ENCODE data around the gene EIF5AL1.

DNA sequence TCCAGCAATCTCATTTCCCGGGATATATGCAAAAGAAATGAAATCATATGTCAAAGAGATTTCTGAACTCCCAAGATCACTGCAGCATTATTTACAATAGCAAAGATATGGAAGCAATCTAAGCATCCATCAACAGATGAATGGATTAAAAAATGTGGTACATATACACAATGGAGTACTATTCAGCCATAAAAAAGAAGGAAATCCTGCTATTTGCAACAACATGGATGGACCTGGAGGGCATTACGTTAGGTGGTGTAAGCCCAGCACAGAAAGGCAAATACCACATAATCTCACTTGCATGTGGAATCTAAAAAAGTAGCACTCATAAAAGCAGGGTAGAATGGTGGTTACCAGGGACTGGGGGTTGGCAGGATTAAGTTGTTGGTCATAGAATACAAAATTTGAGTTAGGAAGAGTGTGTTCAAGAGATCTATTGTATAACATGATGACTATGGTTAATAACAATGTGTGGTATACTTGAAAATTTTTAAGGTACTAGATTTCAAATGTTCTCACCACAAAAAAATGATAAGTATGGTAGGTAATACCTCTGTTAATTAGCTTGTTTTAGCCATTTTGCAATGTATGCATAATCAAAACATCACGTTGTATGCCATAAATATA lies 32.9 kb upstream of the EIF5AL1 start:
- TF ChIP-seq, protein P1, sequence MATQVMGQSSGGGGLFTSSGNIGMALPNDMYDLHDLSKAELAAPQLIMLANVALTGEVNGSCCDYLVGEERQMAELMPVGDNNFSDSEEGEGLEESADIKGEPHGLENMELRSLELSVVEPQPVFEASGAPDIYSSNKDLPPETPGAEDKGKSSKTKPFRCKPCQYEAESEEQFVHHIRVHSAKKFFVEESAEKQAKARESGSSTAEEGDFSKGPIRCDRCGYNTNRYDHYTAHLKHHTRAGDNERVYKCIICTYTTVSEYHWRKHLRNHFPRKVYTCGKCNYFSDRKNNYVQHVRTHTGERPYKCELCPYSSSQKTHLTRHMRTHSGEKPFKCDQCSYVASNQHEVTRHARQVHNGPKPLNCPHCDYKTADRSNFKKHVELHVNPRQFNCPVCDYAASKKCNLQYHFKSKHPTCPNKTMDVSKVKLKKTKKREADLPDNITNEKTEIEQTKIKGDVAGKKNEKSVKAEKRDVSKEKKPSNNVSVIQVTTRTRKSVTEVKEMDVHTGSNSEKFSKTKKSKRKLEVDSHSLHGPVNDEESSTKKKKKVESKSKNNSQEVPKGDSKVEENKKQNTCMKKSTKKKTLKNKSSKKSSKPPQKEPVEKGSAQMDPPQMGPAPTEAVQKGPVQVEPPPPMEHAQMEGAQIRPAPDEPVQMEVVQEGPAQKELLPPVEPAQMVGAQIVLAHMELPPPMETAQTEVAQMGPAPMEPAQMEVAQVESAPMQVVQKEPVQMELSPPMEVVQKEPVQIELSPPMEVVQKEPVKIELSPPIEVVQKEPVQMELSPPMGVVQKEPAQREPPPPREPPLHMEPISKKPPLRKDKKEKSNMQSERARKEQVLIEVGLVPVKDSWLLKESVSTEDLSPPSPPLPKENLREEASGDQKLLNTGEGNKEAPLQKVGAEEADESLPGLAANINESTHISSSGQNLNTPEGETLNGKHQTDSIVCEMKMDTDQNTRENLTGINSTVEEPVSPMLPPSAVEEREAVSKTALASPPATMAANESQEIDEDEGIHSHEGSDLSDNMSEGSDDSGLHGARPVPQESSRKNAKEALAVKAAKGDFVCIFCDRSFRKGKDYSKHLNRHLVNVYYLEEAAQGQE (tag by site-specific recombination; IDR thresholded peaks at IDR 0.05), result no peak
- TF ChIP-seq, protein P2, sequence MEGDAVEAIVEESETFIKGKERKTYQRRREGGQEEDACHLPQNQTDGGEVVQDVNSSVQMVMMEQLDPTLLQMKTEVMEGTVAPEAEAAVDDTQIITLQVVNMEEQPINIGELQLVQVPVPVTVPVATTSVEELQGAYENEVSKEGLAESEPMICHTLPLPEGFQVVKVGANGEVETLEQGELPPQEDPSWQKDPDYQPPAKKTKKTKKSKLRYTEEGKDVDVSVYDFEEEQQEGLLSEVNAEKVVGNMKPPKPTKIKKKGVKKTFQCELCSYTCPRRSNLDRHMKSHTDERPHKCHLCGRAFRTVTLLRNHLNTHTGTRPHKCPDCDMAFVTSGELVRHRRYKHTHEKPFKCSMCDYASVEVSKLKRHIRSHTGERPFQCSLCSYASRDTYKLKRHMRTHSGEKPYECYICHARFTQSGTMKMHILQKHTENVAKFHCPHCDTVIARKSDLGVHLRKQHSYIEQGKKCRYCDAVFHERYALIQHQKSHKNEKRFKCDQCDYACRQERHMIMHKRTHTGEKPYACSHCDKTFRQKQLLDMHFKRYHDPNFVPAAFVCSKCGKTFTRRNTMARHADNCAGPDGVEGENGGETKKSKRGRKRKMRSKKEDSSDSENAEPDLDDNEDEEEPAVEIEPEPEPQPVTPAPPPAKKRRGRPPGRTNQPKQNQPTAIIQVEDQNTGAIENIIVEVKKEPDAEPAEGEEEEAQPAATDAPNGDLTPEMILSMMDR (tag by site-specific recombination; IDR thresholded peaks at IDR 0.05), result no peak
- TF ChIP-seq, protein P3, sequence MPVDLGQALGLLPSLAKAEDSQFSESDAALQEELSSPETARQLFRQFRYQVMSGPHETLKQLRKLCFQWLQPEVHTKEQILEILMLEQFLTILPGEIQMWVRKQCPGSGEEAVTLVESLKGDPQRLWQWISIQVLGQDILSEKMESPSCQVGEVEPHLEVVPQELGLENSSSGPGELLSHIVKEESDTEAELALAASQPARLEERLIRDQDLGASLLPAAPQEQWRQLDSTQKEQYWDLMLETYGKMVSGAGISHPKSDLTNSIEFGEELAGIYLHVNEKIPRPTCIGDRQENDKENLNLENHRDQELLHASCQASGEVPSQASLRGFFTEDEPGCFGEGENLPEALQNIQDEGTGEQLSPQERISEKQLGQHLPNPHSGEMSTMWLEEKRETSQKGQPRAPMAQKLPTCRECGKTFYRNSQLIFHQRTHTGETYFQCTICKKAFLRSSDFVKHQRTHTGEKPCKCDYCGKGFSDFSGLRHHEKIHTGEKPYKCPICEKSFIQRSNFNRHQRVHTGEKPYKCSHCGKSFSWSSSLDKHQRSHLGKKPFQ (tag by site-specific recombination; IDR thresholded peaks at IDR 0.05), result no peak
- TF ChIP-seq OSR2 (tag by site-specific recombination; IDR thresholded peaks at IDR 0.05) (no peak), ZBTB8A (tag by site-specific recombination; IDR thresholded peaks at IDR 0.05) (no peak), ZNF133 (tag by site-specific recombination; IDR thresholded peaks at IDR 0.05) (no peak), ZNF121 (tag by site-specific recombination; IDR thresholded peaks at IDR 0.05) (no peak)
- TF ChIP-seq, protein P4, sequence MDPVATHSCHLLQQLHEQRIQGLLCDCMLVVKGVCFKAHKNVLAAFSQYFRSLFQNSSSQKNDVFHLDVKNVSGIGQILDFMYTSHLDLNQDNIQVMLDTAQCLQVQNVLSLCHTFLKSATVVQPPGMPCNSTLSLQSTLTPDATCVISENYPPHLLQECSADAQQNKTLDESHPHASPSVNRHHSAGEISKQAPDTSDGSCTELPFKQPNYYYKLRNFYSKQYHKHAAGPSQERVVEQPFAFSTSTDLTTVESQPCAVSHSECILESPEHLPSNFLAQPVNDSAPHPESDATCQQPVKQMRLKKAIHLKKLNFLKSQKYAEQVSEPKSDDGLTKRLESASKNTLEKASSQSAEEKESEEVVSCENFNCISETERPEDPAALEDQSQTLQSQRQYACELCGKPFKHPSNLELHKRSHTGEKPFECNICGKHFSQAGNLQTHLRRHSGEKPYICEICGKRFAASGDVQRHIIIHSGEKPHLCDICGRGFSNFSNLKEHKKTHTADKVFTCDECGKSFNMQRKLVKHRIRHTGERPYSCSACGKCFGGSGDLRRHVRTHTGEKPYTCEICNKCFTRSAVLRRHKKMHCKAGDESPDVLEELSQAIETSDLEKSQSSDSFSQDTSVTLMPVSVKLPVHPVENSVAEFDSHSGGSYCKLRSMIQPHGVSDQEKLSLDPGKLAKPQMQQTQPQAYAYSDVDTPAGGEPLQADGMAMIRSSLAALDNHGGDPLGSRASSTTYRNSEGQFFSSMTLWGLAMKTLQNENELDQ (tag by site-specific recombination; IDR thresholded peaks at IDR 0.05; ENCODE audit: low read depth), result no peak
- TF ChIP-seq, protein P5, sequence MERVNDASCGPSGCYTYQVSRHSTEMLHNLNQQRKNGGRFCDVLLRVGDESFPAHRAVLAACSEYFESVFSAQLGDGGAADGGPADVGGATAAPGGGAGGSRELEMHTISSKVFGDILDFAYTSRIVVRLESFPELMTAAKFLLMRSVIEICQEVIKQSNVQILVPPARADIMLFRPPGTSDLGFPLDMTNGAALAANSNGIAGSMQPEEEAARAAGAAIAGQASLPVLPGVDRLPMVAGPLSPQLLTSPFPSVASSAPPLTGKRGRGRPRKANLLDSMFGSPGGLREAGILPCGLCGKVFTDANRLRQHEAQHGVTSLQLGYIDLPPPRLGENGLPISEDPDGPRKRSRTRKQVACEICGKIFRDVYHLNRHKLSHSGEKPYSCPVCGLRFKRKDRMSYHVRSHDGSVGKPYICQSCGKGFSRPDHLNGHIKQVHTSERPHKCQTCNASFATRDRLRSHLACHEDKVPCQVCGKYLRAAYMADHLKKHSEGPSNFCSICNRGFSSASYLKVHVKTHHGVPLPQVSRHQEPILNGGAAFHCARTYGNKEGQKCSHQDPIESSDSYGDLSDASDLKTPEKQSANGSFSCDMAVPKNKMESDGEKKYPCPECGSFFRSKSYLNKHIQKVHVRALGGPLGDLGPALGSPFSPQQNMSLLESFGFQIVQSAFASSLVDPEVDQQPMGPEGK (tag by site-specific recombination; IDR thresholded peaks at IDR 0.05), result no peak

All from HEK293 (cell line).